Right atrium auricular region (tissue), 2 donors: ENCODE data around the gene HDHD3. TPM values are rescaled to one million over a fixed set of nuclear protein-coding genes. Genes with fewer than 3 reads are reported as not detected.
"Not testable (repeated sequence)": the region's sequence is repeated elsewhere in the genome, so short reads cannot be mapped to it uniquely, and the experiment has no call there.

Source experiments
- DNase-seq: peaks from one replicate; pipeline ENCODE4 v3.0.0-alpha.2; 2019; ENCODE audit warnings: low spot score
- H3K27ac ChIP-seq, 2 donors: fragments of 200-600 bp; sonication (generic); 1 replicate in 1 of 2; 2 replicates in 1 of 2; pipeline ENCODE4 v1.5.1; 2016 to 2019
- H3K27me3 ChIP-seq, 2 donors: fragments of 200-600 bp; sonication (generic); one replicate each; pipeline versions ENCODE4 v1.5.1 to v1.6.0; 2017 to 2019
- H3K36me3 ChIP-seq: fragments of 200-600 bp; sonication (generic); one replicate; pipeline ENCODE4 v1.5.1; 2016
- H3K4me1 ChIP-seq, 2 donors: fragments of 200-600 bp; sonication (generic); one replicate each; pipeline versions ENCODE4 v1.5.1 to v1.6.0; 2017 to 2019
- H3K4me3 ChIP-seq, 2 donors: fragments of 200-600 bp; sonication (generic); 1 replicate in 1 of 2; 2 replicates in 1 of 2; pipeline ENCODE4 v1.5.1; 2017 to 2019; ENCODE audit warnings: mild to moderate bottlenecking in 1 of 2, moderate library complexity in 1 of 2
- H3K9me3 ChIP-seq, 2 donors: fragments of 200-600 bp; sonication (generic); one replicate each; pipeline ENCODE4 v1.5.1; 2019
- total RNA-seq, 2 donors: library from RNA; depleted of rRNA; stranded (reverse); fragments of >200 nt; gene quantifications; one replicate each; pipeline ENCODE4 v1.1.0, GENCODE V29; 2016
- TF ChIP-seq, protein P1 (sequence below), 2 donors: fragments of 200-600 bp; sonication (generic); IDR thresholded peaks; one replicate each; pipeline ENCODE4 v1.5.1; 2019; ENCODE audit warnings: antibody characterized with exemption in 2 of 2

Gene HDHD3
- total RNA-seq, 2 donors from 2014 or later = 20.0 to 25.6 TPM

DNA sequence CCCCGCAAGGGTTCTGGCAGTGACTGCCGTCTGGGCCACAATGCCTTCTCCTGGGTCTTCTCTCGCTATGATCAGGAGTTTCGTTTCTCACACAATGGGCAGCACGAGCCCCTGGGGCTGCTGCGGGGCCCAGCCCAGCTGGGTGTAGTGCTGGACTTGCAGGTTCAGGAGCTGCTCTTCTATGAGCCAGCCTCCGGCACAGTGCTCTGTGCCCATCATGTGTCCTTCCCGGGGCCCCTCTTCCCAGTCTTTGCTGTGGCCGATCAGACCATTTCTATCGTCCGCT is 7.0 kb downstream of the HDHD3 start:
- DNase-seq = no peak
- no peak overlapping the region for H3K27ac ChIP-seq
- peaks cover 14% of the 10 kb centered on the region for H3K36me3 ChIP-seq
- TF ChIP-seq, protein P1, sequence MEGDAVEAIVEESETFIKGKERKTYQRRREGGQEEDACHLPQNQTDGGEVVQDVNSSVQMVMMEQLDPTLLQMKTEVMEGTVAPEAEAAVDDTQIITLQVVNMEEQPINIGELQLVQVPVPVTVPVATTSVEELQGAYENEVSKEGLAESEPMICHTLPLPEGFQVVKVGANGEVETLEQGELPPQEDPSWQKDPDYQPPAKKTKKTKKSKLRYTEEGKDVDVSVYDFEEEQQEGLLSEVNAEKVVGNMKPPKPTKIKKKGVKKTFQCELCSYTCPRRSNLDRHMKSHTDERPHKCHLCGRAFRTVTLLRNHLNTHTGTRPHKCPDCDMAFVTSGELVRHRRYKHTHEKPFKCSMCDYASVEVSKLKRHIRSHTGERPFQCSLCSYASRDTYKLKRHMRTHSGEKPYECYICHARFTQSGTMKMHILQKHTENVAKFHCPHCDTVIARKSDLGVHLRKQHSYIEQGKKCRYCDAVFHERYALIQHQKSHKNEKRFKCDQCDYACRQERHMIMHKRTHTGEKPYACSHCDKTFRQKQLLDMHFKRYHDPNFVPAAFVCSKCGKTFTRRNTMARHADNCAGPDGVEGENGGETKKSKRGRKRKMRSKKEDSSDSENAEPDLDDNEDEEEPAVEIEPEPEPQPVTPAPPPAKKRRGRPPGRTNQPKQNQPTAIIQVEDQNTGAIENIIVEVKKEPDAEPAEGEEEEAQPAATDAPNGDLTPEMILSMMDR (IDR thresholded peaks at IDR 0.05) = no peak
- H3K27me3 ChIP-seq = no peaks in the 10 kb centered on the region
- no peaks in the 10 kb centered on the region for H3K9me3 ChIP-seq
- H3K4me1 ChIP-seq = no peaks in the 10 kb centered on the region
- no peak overlapping the region for H3K4me3 ChIP-seq

DNA sequence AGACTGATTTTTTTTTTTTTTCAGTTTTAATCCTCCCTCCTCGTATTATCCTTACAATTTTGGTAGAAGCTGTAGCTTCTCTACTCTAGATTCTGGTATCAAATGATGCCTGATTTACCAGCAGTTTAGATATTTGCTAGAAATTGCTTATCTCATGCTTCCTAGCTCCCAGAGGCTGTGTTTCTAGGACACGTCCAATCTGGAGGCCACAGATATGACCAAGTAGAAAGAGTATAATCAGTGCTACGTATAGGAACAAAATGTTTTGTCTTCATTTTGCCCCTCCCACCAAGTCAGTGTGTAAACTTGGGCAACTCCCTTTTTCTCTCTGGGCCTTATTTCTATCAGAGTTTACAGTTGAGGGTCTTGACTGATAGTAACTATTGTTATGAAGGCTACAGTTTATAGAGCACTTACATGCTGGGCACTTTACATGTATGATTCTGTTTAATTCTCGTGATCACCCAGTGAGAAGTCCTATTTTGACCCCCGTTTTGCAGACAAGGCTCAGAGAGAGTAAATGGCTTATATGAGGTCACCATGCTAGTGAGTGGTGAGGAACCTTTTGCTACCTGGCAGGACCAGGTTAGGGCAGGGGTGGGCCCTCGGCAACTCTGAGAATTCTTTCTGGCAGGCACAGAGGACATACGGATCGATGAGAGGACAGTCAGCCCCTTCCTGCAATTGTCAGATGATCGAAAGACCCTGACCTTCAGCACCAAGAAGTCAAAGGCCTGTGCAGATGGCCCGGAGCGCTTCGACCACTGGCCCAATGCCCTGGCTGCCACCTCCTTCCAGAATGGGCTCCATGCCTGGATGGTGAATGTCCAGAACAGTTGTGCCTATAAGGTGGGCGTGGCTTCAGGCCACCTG is 7.6 kb downstream of the HDHD3 start:
- Histone ChIP-seq H3K9me3 (no peaks in the 10 kb centered on the region), H3K27me3 (peaks cover 0 to 4% of the 10 kb centered on the region in 2 donors), H3K27ac (no peak overlapping the region), H3K36me3 (peaks cover 11% of the 10 kb centered on the region), H3K4me3 (no peak overlapping the region), H3K4me1 (no peaks in the 10 kb centered on the region)
- TF ChIP-seq, protein P1 (IDR thresholded peaks at IDR 0.05) = no peak
- DNase-seq = no peak

DNA sequence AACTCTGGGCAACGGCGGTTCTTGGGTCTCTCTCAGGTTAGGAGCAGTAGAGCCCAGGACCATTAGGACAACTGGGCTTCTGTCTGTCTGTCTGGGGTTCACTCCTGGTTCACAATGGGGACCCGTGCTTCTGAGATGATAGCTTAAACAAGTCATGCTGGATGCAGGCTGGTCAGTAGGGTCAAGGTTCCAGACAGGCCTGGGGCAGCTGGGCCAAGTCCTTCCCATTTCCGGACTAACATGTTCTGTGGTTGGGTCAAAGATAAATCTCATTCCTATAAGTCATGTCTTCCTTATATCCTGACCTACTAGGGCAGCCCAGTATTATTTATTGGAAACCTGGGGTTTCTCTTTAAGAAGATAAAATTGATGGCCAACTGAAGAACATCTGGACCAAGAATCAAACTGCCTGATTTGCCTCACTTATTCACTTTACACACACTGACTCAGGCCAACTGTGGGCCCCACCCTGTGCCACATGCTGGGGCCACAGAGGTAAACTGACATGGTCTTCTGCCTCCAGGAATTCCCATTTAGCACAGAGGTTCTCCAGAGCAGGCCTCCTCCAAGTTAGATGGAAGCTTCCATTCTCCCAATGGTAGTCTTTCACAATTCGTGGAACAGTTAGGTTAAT is 8.3 kb downstream of the HDHD3 start:
- Histone ChIP-seq H3K4me3 (no peak overlapping the region), H3K27me3 (peaks cover 0 to 4% of the 10 kb centered on the region in 2 donors), H3K36me3 (peaks cover 4% of the 10 kb centered on the region), H3K9me3 (no peaks in the 10 kb centered on the region), H3K27ac (no peak overlapping the region), H3K4me1 (no peaks in the 10 kb centered on the region)
- TF ChIP-seq, protein P1 (IDR thresholded peaks at IDR 0.05) = no peak
- no peak for DNase-seq

DNA sequence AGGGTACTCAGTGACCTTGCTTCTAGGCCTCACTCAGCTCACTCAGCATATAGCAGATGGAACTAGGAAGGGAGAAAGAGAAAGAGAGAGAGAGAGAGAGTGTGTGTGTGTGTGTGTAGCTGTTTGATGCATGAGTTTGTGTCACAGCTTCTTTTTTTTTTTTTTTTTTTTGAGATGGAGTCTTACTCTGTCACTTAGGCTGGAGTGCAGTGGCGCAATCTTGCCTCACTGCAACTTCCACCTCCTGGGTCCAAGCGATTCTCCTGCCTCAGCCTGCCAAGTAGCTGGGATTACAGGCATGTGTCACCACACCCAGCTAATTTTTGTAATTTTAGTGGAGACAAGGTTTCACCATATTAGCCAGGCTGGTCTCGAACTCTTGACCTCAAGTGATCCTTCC is 11.1 kb downstream of the HDHD3 start:
- H3K27me3 ChIP-seq, DNase-seq, H3K4me1 ChIP-seq, H3K4me3 ChIP-seq, H3K9me3 ChIP-seq, H3K36me3 ChIP-seq, H3K27ac ChIP-seq: not testable (repeated sequence)

DNA sequence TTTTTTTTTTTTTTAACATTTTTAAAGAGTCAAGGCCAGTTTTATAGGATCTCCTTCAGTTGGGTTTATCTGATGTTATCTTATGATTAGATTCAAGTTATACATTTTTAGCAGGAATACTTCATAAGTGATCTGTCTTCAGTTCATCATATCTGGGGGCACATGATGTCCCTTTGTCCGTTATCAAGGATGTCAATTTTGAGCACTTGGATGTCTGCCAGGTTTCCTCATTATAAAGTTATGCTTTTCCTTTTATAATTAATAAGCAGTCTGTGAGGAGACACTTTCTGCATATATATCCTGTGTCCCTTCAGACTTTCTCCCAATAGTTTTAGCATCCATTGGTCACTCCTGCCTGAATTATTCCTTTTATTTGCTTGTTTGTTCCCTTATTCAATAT is 11.8 kb downstream of the HDHD3 start:
- Histone ChIP-seq H3K4me1 (no peaks in the 10 kb centered on the region), H3K4me3 (no peak overlapping the region), H3K27ac (no peak overlapping the region), H3K9me3 (no peaks in the 10 kb centered on the region), H3K27me3 (peaks cover 0 to 4% of the 10 kb centered on the region in 2 donors), H3K36me3 (no peaks in the 10 kb centered on the region)
- no peak for DNase-seq
- TF ChIP-seq, protein P1 (IDR thresholded peaks at IDR 0.05) = no peak

DNA sequence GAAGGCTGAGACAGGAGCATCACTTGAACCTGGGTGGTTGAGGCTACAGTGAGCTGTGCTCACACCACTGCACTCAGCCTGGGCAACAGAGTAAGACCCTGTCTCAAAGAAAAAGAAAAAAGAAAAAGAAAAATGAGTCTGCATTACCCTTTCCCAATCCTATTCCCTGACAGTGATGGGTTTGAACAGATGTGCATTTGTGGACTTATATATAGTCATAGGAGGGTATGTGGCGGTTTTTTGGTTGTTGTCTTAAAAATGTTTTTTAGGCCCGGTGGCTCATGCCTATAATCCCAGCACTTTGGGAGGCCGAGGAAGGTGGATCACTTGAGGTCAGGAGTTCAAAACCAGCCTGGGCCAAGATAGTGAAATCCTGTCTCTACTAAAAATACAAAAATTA is 13.4 kb downstream of the HDHD3 start:
- no peaks in the 10 kb centered on the region for H3K36me3 ChIP-seq
- TF ChIP-seq, protein P1 (IDR thresholded peaks at IDR 0.05) = no peak
- H3K27ac ChIP-seq = no peak overlapping the region
- H3K9me3 ChIP-seq = no peaks in the 10 kb centered on the region
- no peaks in the 10 kb centered on the region for H3K4me1 ChIP-seq
- H3K4me3 ChIP-seq = no peak overlapping the region
- DNase-seq = no peak
- H3K27me3 ChIP-seq = peaks cover 0 to 4% of the 10 kb centered on the region in 2 donors
